ENCODE measurements around the gene MOB1A.

Gene MOB1A

DNA sequence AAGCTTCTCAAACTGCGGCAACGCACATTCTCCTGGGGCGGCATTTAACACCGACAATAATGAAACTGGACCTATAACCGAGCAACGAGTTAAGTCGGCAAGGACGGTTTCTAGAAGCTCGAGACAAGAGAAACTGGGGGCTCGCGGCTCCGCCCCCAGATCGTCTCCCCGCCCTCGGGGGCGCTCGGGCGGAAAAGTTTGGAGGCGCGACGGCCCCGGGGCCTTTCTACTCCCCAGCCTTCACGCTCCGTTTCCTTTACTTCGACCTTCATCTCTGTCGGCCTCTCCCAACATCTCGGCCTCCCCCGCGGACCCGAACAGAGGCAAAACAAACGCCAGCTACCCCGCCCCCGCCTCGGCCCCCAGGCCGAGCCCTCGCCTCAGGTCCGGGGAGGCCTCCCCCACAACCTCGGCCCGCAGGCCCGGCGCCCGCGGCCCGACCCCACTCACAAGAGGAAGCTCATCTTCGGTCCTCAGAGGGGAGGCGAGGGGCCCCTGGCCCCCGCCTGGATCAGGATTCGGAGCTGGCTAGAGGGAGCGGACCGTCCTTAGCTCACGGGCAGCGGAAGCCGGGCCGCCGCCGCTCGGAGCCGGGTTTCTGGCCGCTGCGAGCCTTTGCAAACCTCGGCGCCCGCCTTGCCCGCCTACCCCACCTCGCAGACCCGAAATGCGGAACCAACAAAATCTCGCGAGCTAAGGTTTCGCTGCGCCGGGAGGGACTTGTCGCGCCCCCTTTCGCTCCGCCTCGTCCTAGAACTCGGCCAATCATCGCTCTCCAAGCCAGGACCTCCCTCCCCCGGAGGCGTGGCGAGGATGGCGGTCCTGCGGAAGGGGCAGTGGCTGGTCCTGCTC is at the start of gene MOB1A:
Gene MOB1A (minus strand): TSS at position 669 of the 852 bp plus-strand sequence. CDS start 205 bp downstream, at position 464.
- TF ChIP-seq, protein P1, sequence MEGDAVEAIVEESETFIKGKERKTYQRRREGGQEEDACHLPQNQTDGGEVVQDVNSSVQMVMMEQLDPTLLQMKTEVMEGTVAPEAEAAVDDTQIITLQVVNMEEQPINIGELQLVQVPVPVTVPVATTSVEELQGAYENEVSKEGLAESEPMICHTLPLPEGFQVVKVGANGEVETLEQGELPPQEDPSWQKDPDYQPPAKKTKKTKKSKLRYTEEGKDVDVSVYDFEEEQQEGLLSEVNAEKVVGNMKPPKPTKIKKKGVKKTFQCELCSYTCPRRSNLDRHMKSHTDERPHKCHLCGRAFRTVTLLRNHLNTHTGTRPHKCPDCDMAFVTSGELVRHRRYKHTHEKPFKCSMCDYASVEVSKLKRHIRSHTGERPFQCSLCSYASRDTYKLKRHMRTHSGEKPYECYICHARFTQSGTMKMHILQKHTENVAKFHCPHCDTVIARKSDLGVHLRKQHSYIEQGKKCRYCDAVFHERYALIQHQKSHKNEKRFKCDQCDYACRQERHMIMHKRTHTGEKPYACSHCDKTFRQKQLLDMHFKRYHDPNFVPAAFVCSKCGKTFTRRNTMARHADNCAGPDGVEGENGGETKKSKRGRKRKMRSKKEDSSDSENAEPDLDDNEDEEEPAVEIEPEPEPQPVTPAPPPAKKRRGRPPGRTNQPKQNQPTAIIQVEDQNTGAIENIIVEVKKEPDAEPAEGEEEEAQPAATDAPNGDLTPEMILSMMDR (IDR thresholded peaks at IDR 0.05): no peak
- no peaks in the 10 kb centered on the region for H3K27me3 ChIP-seq (ENCODE audit: control insufficient read depth, insufficient read depth, low read length)
- H3K4me1 ChIP-seq: no peaks in the 10 kb centered on the region
- no peaks in the 10 kb centered on the region for H3K9me3 ChIP-seq (ENCODE audit: control insufficient read depth, low read length)
- H3K9ac ChIP-seq: peak within 1 kb of the TSS; percentile 88
- peaks cover 31% of the 10 kb centered on the region for H3K79me2 ChIP-seq
- peak within 1 kb of the TSS; percentile 75 for H3K4me3 ChIP-seq (ENCODE audit: low read depth, low read length)
- peak within 1 kb of the TSS; percentile 80 for H3K27ac ChIP-seq
- H3K4me2 ChIP-seq (ENCODE audit: low read length): peak within 1 kb of the TSS; percentile 52
- H3K36me3 ChIP-seq (ENCODE audit: control insufficient read depth, insufficient read depth, low read length): no peaks in the 10 kb centered on the region
- H2AFZ ChIP-seq: peak within 1 kb of the TSS; percentile 88

DNA sequence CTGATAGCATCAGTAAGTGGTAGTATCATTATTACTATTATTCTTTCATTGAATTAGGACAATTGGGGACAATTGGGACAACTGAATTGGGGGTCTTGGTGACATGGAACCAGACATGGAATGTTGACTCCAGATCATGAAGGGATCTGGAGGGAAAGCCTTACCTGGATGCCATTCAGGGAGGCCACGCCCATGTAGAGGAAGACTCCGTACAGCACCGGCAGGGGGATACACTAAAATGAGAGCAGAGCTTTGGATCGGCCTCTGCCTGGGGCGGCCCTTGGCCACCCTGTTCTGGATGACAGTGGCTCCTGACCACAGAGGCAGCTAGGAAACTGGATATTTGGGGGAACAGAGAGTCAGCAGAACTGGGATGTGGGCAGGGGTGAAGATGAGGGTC is 49.0 kb upstream of the MOB1A start:
- Histone ChIP-seq H3K4me1 (no peaks in the 10 kb centered on the region), H2AFZ (no peak overlapping the region), H3K9me3 (ENCODE audit: control insufficient read depth, low read length) (no peaks in the 10 kb centered on the region), H3K27me3 (ENCODE audit: control insufficient read depth, insufficient read depth, low read length) (no peaks in the 10 kb centered on the region), H3K36me3 (ENCODE audit: control insufficient read depth, insufficient read depth, low read length) (no peaks in the 10 kb centered on the region), H3K4me2 (ENCODE audit: low read length) (no peak overlapping the region), H3K79me2 (no peaks in the 10 kb centered on the region), H3K4me3 (ENCODE audit: low read depth, low read length) (no peak overlapping the region), H3K27ac (no peak overlapping the region), H3K9ac (no peak overlapping the region)
- TF ChIP-seq, protein P1 (IDR thresholded peaks at IDR 0.05): no peak

DNA sequence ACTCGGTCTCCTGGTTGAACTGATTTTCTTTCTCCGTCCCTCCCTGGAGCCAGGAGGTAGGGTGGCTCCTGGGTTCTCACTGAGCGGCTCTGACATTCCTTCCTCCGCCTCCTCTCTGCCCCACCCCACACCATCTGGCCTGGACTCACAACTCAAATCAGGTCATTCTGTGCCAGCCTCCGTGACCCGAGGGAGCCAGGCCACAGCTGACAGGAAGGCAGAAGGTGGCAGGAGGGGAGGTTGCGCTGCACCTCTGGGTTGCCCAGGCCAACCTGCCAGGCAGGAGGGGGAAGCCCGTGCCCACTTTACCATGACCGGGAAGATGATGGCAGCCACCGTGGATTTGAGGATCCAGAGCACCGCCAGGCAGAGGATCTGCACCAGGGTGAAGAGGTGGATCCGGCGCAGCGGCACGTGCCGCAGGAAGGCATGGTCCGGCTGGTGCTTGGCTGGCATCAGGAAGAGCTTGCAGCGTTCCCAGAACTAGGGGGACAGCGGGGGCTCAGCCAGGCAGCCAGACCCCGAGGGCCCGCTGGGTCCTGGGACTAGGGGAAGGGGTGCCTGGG is 48.1 kb upstream of the MOB1A start:
- TF ChIP-seq, protein P1 (IDR thresholded peaks at IDR 0.05): no peak

DNA sequence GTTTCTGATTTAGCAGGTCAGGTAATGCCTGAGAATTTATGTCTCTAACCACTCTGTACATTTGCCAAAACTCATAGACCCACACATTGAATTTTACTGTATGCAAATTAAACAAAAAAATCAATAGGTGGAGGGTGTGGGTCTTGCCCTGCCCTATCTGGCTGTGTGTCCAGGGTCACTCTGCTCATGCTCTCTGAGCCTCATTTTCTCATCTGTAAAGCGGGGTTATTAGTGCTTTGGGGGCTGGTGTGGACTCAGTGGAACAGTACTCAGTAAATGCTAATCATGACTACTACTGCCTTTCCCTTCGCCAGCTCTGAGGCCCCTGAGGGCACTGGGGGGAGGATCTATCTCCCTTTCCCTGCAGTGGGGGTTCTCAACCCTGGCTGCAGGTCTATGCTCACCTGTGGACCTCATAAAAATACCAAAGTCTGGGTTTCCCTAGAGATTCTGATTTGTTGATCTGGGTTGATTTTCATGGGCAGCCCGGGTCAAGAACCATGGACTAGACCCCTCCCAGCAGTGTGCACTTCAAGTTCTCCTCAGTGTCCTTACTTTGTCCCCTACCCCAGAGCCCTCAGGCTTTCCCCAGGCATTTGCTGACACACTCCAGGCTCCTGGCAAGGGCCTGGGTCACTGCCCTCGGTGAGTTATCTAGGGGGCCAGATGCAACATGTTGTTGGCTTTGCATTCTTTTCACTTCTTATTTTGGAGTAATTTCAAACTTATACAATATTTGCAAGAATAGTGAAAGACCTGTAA is 47.2 kb upstream of the MOB1A start:
- Histone ChIP-seq H3K27me3 (ENCODE audit: control insufficient read depth, insufficient read depth, low read length) (no peaks in the 10 kb centered on the region), H3K9ac (no peak overlapping the region), H3K4me1 (no peaks in the 10 kb centered on the region), H3K27ac (no peak overlapping the region), H3K4me2 (ENCODE audit: low read length) (no peak overlapping the region), H2AFZ (no peak overlapping the region), H3K4me3 (ENCODE audit: low read depth, low read length) (no peak overlapping the region), H3K36me3 (ENCODE audit: control insufficient read depth, insufficient read depth, low read length) (no peaks in the 10 kb centered on the region), H3K9me3 (ENCODE audit: control insufficient read depth, low read length) (no peaks in the 10 kb centered on the region), H3K79me2 (no peaks in the 10 kb centered on the region)
- TF ChIP-seq, protein P1 (IDR thresholded peaks at IDR 0.05): no peak

More for the DNA sequence above, 48.1 kb upstream of the MOB1A start:
- Histone ChIP-seq H3K79me2 (no peaks in the 10 kb centered on the region), H3K4me1 (no peaks in the 10 kb centered on the region), H2AFZ (no peak overlapping the region), H3K9ac (no peak overlapping the region), H3K4me2 (ENCODE audit: low read length) (no peak overlapping the region), H3K27ac (no peak overlapping the region), H3K4me3 (ENCODE audit: low read depth, low read length) (no peak overlapping the region), H3K36me3 (ENCODE audit: control insufficient read depth, insufficient read depth, low read length) (no peaks in the 10 kb centered on the region), H3K27me3 (ENCODE audit: control insufficient read depth, insufficient read depth, low read length) (no peaks in the 10 kb centered on the region), H3K9me3 (ENCODE audit: control insufficient read depth, low read length) (no peaks in the 10 kb centered on the region)

All from parathyroid adenoma (tissue), 2 donors.